GM18873 (cell line): Measurements from ENCODE around the gene HS3ST3B1.

Source experiments
- ATAC-seq: cut with Tn5 transposase; IDR thresholded peaks from one replicate; pipeline ENCODE4 v1.9.1; 2021; ENCODE audit warnings: mild to moderate bottlenecking, moderate library complexity, moderate number of reproducible peaks; ENCODE audit not compliant: unreplicated experiment, low FRiP score

HS3ST3B1 gene

GRCh38 chr17:14320098-14320497 is 19.2 kb downstream of the HS3ST3B1 start:
- no peak for ATAC-seq

- ATAC-seq: no peak
These were observed 20.0 kb downstream of the HS3ST3B1 start for GRCh38 chr17:14320734-14321475.

GRCh38 chr17:14321476-14321949 is 20.6 kb downstream of the HS3ST3B1 start:
- ATAC-seq: no peak

- ATAC-seq: no peak
These were observed 21.3 kb downstream of the HS3ST3B1 start for GRCh38 chr17:14321980-14322776.

GRCh38 chr17:14323522-14323981 is 22.7 kb downstream of the HS3ST3B1 start:
- ATAC-seq: no peak

- ATAC-seq: no peak
These were observed 24.8 kb downstream of the HS3ST3B1 start for GRCh38 chr17:14325618-14326167.

- no peak for ATAC-seq
These were observed 29.1 kb downstream of the HS3ST3B1 start for GRCh38 chr17:14329900-14330491.

GRCh38 chr17:14330492-14330962 is 29.6 kb downstream of the HS3ST3B1 start:
- no peak for ATAC-seq

GRCh38 chr17:14331225-14331981 is 30.5 kb downstream of the HS3ST3B1 start:
- ATAC-seq: no peak

- ATAC-seq: no peak
These were observed 31.1 kb downstream of the HS3ST3B1 start for GRCh38 chr17:14331982-14332298.

- ATAC-seq: no peak
These were observed 31.4 kb downstream of the HS3ST3B1 start for GRCh38 chr17:14332331-14332730.

- ATAC-seq: no peak
These were observed 32.6 kb downstream of the HS3ST3B1 start for GRCh38 chr17:14333506-14333905.

GRCh38 chr17:14334276-14334840 is 33.5 kb downstream of the HS3ST3B1 start:
- no peak for ATAC-seq

- ATAC-seq: no peak
These were observed 34.0 kb downstream of the HS3ST3B1 start for GRCh38 chr17:14334919-14335318.

GRCh38 chr17:14336418-14336817 is 35.5 kb downstream of the HS3ST3B1 start:
- ATAC-seq: no peak

- ATAC-seq: peak; percentile 88
These were observed 36.8 kb downstream of the HS3ST3B1 start for GRCh38 chr17:14337596-14338079.

GRCh38 chr17:14340857-14341754 is 40.2 kb downstream of the HS3ST3B1 start:
- ATAC-seq: no peak

- ATAC-seq: no peak
These were observed 41.0 kb downstream of the HS3ST3B1 start for GRCh38 chr17:14341866-14342265.

- no peak for ATAC-seq
These were observed 45.9 kb downstream of the HS3ST3B1 start for GRCh38 chr17:14346801-14347200.
